Pancreas (tissue), 10 donors: ENCODE measurements around the gene EMC10. TPM values are rescaled to one million over a fixed set of nuclear protein-coding genes. Genes with fewer than 3 reads are reported as not detected.

Source experiments
- ATAC-seq, 4 donors: fragments of 200-7000 bp; cut with Tn5 transposase; one replicate each; pipeline versions ENCODE4 v1.8.0 to v1.9.1; 2020; ENCODE audit warnings: mild to moderate bottlenecking in 4 of 4, moderate library complexity in 4 of 4
- DNase-seq, 6 donors: peaks; one replicate each; pipeline ENCODE4 v3.0.0-alpha.2; 2020
- FAIRE-seq: peaks from 2 replicates; lab custom pipeline; 2012; peaks lifted over from hg19 to GRCh38; lab: Jason Lieb, UNC
- H3K27ac ChIP-seq, 4 donors: fragments of 200-600 bp; sonication (generic); 1 replicate in 3 of 4; 2 replicates in 1 of 4; pipeline versions ENCODE4 v1.5.0 to v1.8.0; 2020
- H3K27me3 ChIP-seq, 4 donors: fragments of 200-600 bp; one replicate each; pipeline ENCODE4 v1.8.0; 2021
- H3K36me3 ChIP-seq, 3 donors: fragments of 200-600 bp; sonication (generic) in 1 of 3; one replicate each; pipeline versions ENCODE4 v1.5.0 to v1.8.0; 2020 to 2021
- H3K4me1 ChIP-seq, 3 donors: fragments of 200-600 bp; one replicate each; pipeline ENCODE4 v1.8.0; 2021
- H3K4me3 ChIP-seq, 4 donors: fragments of 200-600 bp; sonication (generic) in 2 of 4; one replicate each; pipeline versions ENCODE4 v1.5.0 to v1.8.0; 2020 to 2021
- H3K9me3 ChIP-seq, 4 donors: fragments of 200-600 bp; one replicate each; pipeline ENCODE4 v1.8.0; 2021
- WGBS, 2 donors: extraction: QIAGEN DNeasy Blood & Tissue Kit; methylation state at CpG; one replicate each; pipeline ENCODE4 v1.1.7; 2013; 5-methylcytosine and 5-hydroxymethylcytosine counted together
- intact Hi-C, 3 donors: fragments of 100-400 bp; cut with DNase I; formaldehyde crosslinking; loops; one replicate each; pipeline versions ENCODE4 v1.11.1 to v1.14.2; 2022
- polyA plus RNA-seq, 2 donors: library from polyadenylated mRNA; stranded (reverse); fragments of 200-250 nt; gene quantifications; one replicate each; pipeline ENCODE4 v1.2.3, GENCODE V29; 2013
- total RNA-seq, 6 donors: library from RNA; stranded (reverse); fragmentation: NEBNext Ultra II Directional in 4 of 6; extraction: Animal tissue kit (Norgen Biotek cat#: 25700) in 4 of 6; gene quantifications; one replicate each; pipeline versions ENCODE4 v1.2.1 to v1.2.4, GENCODE V29; 2021 to 2023
- TF ChIP-seq, protein P1 (sequence below), 4 donors: fragments of 200-600 bp; sonication (generic) in 3 of 4; IDR thresholded peaks; one replicate each; pipeline versions ENCODE4 v1.5.0 to v1.8.0; 2021; ENCODE audit warnings: antibody characterized with exemption in 4 of 4
- donor health status: healthy with polysubstance abuse.
- donor health status: DM: no; HTN: no; CAD: no; lungs with moderate emphysema.
- donor health status: DM: no; HTN: no; CAD: no.
- donor health status: control.
- donor health status: control.
- donor health status: Bipolar disorder and iron deficiency.
- donor health status: DM: yes; HTN: yes; CAD: no.
- donor health status: DM: no; HTN: no; CAD: no.
- donor health status: DM: no; HTN: no; CAD: no.
- donor health status: DM: yes; HTN: yes; CAD: no.

Gene EMC10
- total and polyA plus RNA-seq, 8 donors: 34.7 to 160 (median 69.9) TPM

DNA sequence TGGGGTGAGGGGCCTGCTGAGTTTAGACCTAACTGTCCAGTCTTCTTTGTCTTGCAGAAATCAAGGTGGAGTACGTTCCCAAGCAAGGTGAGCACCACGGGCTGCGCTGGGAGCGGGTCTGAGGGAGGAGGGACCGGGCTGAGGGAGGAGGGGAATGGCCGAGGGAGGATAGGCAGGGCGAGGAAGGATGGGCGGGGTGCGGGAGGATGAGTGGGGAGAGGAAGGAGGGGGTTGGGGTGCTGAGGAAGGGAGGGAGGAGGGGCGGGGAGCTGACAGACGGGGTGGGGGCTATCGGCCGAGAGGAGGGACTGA, 25.1 kb upstream of the EMC10 start:
- 37 to 39% methylated on average over 12 to 13 of the region's 13 CpGs for WGBS, 2 donors
- intact Hi-C loops: no loop called here
- no peaks in the 10 kb centered on the region for H3K9me3 ChIP-seq
- no peaks in the 10 kb centered on the region for H3K27me3 ChIP-seq
- no peak overlapping the region for H3K27ac ChIP-seq
- TF ChIP-seq, protein P1, sequence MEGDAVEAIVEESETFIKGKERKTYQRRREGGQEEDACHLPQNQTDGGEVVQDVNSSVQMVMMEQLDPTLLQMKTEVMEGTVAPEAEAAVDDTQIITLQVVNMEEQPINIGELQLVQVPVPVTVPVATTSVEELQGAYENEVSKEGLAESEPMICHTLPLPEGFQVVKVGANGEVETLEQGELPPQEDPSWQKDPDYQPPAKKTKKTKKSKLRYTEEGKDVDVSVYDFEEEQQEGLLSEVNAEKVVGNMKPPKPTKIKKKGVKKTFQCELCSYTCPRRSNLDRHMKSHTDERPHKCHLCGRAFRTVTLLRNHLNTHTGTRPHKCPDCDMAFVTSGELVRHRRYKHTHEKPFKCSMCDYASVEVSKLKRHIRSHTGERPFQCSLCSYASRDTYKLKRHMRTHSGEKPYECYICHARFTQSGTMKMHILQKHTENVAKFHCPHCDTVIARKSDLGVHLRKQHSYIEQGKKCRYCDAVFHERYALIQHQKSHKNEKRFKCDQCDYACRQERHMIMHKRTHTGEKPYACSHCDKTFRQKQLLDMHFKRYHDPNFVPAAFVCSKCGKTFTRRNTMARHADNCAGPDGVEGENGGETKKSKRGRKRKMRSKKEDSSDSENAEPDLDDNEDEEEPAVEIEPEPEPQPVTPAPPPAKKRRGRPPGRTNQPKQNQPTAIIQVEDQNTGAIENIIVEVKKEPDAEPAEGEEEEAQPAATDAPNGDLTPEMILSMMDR (IDR thresholded peaks at IDR 0.05): no peak
- no peaks in the 10 kb centered on the region for H3K4me1 ChIP-seq
- no peaks in the 10 kb centered on the region for H3K36me3 ChIP-seq
- H3K4me3 ChIP-seq: no peak overlapping the region
- ATAC-seq: no peak
- DNase-seq: no peak
- FAIRE-seq: no peak

DNA sequence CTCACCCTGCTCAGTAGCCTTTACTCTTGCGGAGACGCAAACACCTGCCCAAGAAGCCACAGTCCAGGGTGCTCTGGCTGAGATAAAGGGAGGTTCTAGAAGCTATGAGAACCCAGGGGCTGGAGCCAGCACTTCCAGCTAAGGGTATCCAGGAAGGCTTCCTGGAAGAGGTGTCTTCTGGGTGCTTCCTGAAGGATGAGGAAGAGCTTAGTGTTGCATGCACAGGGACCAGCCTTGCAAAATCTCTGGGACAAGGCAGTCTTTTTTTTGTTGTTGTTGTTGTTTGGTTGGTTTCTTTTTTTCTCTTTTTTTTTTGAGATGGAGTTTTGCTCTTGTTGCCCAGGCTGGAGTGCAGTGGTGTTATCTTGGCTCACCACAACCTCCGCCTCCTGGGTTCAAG, 23.1 kb upstream of the EMC10 start:
- no peak overlapping the region for H3K27ac ChIP-seq
- TF ChIP-seq, protein P1 (IDR thresholded peaks at IDR 0.05): no peak
- H3K4me3 ChIP-seq: no peak overlapping the region
- intact Hi-C loops: no loop called here
- ATAC-seq (no peak), DNase-seq (no peak), FAIRE-seq (no peak)
- H3K9me3 ChIP-seq: no peaks in the 10 kb centered on the region
- H3K4me1 ChIP-seq: no peaks in the 10 kb centered on the region
- 91 to 98% methylated on average over 3 of the region's 3 CpGs for WGBS, 2 donors
- H3K27me3 ChIP-seq: peaks cover 0 to 2% (median 0%) of the 10 kb centered on the region in 4 donors
- no peaks in the 10 kb centered on the region for H3K36me3 ChIP-seq

DNA sequence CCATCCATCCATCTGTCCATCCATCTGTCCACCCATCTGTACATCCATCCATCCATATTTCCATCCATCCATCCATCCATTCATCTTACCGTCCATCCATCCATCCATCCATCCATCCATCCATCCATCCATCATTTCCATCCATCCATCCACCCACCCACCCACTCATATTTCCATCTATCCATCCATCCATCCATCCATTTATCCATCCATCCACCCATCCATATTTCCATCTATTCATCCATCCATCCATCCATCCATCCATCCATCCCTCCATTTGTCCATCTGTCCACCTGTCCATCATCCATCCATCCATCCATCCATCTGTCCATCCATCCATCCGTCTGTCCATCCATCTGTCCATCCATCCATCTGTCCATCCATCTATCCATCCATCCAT, 20.3 kb upstream of the EMC10 start:
- H3K9me3 ChIP-seq: no peaks in the 10 kb centered on the region
- TF ChIP-seq, protein P1 (IDR thresholded peaks at IDR 0.05): no peak
- DNase-seq: no peak
- H3K27me3 ChIP-seq: peaks cover 0 to 7% (median 0%) of the 10 kb centered on the region in 4 donors
- intact Hi-C loops: loop anchor here in 1 of 3 donors (5.0 kb wide), 1 partner anchor 84 kb away; no protein-coding TSS in a partner anchor
- ATAC-seq: no peak
- H3K36me3 ChIP-seq: no peaks in the 10 kb centered on the region
- 38 to 52% methylated on average over 2 of the region's 2 CpGs for WGBS, 2 donors
- no peak overlapping the region for H3K27ac ChIP-seq
- H3K4me3 ChIP-seq: no peak overlapping the region
- no peak for FAIRE-seq
- H3K4me1 ChIP-seq: no peaks in the 10 kb centered on the region

- intact Hi-C loops: loop anchor here in 1 of 3 donors (5.0 kb wide), 1 partner anchor 85 kb away; no protein-coding TSS in a partner anchor
- ATAC-seq (no peak), FAIRE-seq (no peak), DNase-seq (no peak)
- H3K27me3 ChIP-seq: peaks cover 0 to 7% (median 0%) of the 10 kb centered on the region in 4 donors
- H3K9me3 ChIP-seq: no peaks in the 10 kb centered on the region
- no peaks in the 10 kb centered on the region for H3K36me3 ChIP-seq
- H3K4me3 ChIP-seq: no peak overlapping the region
- TF ChIP-seq, protein P1 (IDR thresholded peaks at IDR 0.05): no peak
- 64 to 87% methylated on average over 5 of the region's 5 CpGs for WGBS, 2 donors
- no peak overlapping the region for H3K27ac ChIP-seq
- no peaks in the 10 kb centered on the region for H3K4me1 ChIP-seq
Measured at GRCh38 chr19:50457300-50457699, 19.0 kb upstream of the EMC10 start.

- H3K36me3 ChIP-seq: no peaks in the 10 kb centered on the region
- intact Hi-C loops: loop anchor here in 1 of 3 donors (5.0 kb wide), 1 partner anchor 86 kb away; no protein-coding TSS in a partner anchor
- no peak overlapping the region for H3K4me3 ChIP-seq
- DNase-seq (no peak), ATAC-seq (no peak), FAIRE-seq (no peak)
- 31 to 46% methylated on average over 50 of the region's 50 CpGs for WGBS, 2 donors
- peaks cover 0 to 7% (median 0%) of the 10 kb centered on the region in 4 donors for H3K27me3 ChIP-seq
- no peaks in the 10 kb centered on the region for H3K9me3 ChIP-seq
- no peak overlapping the region for H3K27ac ChIP-seq
- H3K4me1 ChIP-seq: no peaks in the 10 kb centered on the region
- TF ChIP-seq, protein P1 (IDR thresholded peaks at IDR 0.05): no peak
Measured at GRCh38 chr19:50458396-50459066, 17.8 kb upstream of the EMC10 start.
